Muscle layer of duodenum (tissue), 2 donors: Measurements from ENCODE around the gene TLE7.

ENCODE experiments used
- H3K27ac ChIP-seq: one replicate; pipeline ENCODE4 v1.7.0; 2013; ENCODE audit warnings: mild to moderate bottlenecking, low read length
- H3K27me3 ChIP-seq: one replicate; pipeline ENCODE4 v1.7.0; 2013; ENCODE audit warnings: low read depth, mild to moderate bottlenecking, control low read depth, low read length
- H3K36me3 ChIP-seq, 2 donors: one replicate each; pipeline ENCODE4 v1.7.0; 2013; ENCODE audit warnings: low read length in 2 of 2, control low read depth in 1 of 2, mild to moderate bottlenecking in 1 of 2; ENCODE audit not compliant: insufficient read depth in 2 of 2, control insufficient read depth in 1 of 2
- H3K4me1 ChIP-seq, 2 donors: one replicate each; pipeline ENCODE4 v1.7.0; 2013; ENCODE audit warnings: low read length in 2 of 2, mild to moderate bottlenecking in 2 of 2, control low read depth in 1 of 2, moderate library complexity in 1 of 2; ENCODE audit not compliant: insufficient read depth in 2 of 2, control insufficient read depth in 1 of 2
- H3K4me3 ChIP-seq, 2 donors: one replicate each; pipeline ENCODE4 v1.7.0; 2013; ENCODE audit warnings: low read length in 2 of 2, low read depth in 1 of 2, mild to moderate bottlenecking in 1 of 2
- H3K9me3 ChIP-seq, 2 donors: one replicate each; pipeline ENCODE4 v1.7.0; 2013; ENCODE audit warnings: low read length in 2 of 2, control low read depth in 1 of 2, mild to moderate bottlenecking in 1 of 2; ENCODE audit not compliant: control insufficient read depth in 1 of 2
- donor health status: healthy.

TLE7 gene

DNA sequence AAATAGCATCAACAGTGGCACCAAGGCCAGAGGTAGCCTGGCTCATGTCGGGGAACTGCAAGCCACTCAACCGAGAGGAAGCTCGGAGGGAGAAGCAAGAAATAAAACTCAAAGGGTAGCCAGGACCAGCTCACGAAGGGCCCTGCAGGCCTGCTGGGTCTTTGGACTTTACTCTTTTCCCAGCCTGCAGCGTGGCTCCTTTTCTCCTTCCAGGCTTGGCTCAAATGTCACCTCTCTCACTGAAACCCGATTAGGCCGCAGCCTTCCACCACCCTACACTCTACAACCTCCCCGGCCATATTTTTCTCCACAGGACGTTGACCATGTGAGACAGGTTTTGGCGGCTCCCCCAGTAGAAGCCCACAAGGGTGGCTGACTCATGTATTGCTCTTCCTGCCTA lies 45.3 kb downstream of the TLE7 start:
- Histone ChIP-seq H3K4me3 (no peak overlapping the region), H3K4me1 (no peaks in the 10 kb centered on the region), H3K36me3 (no peaks in the 10 kb centered on the region), H3K27me3 (no peaks in the 10 kb centered on the region), H3K27ac (no peak overlapping the region), H3K9me3 (no peaks in the 10 kb centered on the region)

DNA sequence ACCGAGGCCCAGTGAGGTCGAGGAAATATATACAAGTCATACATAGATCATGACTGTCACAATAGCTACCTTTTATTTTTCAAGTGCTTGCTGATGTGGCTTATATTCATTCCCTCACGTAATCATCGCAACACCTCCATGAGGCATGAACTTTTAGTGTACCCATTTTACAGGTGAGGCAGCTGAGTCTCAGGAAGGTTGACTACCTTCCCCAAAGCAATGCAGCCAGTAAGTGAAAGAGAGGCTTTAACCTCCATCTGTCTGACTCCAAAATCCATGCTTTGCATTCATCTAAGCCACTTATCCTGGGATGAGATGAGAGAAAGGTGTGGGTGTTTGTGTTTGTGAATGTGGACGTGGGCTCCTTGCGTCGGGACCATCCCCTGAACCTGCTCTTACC lies 52.5 kb downstream of the TLE7 start:
- Histone ChIP-seq H3K27ac (no peak overlapping the region), H3K4me3 (no peak overlapping the region), H3K27me3 (no peaks in the 10 kb centered on the region), H3K9me3 (no peaks in the 10 kb centered on the region), H3K36me3 (no peaks in the 10 kb centered on the region), H3K4me1 (peaks cover 0 to 8% of the 10 kb centered on the region in 2 donors)

DNA sequence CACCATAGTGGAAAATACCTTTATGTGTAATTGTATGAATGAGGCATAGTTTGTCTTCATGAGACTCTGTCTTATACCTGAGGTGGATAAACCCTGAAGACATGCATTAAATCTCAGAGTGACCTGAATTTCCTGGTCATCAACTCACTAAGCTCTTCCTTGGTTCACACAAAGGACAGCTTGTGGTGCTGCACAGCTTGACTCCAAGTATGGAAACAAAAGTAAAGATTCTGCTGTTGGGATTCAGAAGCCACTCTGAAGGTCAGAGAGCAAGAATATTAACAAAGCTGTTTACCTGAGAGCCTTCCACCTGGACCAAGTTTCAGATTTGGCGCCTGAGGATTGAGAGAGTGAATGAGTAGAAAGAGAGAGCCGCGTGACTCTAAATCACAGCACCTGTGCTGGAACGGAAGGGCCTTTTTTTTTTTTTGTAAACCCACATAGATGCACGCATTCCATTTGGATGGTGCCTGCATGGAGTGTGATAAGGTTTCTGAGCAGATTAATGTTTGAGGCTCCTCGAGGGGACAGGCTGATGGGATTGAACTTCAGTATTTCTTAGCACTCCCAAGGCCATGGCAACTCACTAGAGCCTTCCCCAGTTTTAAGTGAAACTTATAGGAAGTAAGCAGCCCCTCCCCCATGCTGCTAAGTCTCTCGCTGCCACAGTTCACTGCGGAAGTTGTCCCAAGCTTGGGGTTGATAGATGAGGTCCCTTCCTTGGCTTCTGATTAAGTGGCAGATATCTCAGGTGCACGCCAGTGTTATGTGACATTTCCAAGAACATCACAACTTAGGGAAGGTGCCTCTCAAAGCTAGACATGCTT lies 54.6 kb downstream of the TLE7 start:
- no peaks in the 10 kb centered on the region for H3K27me3 ChIP-seq
- H3K36me3 ChIP-seq = no peaks in the 10 kb centered on the region
- no peaks in the 10 kb centered on the region for H3K9me3 ChIP-seq
- peaks cover 0 to 8% of the 10 kb centered on the region in 2 donors for H3K4me1 ChIP-seq
- H3K4me3 ChIP-seq = no peak overlapping the region
- no peak overlapping the region for H3K27ac ChIP-seq

DNA sequence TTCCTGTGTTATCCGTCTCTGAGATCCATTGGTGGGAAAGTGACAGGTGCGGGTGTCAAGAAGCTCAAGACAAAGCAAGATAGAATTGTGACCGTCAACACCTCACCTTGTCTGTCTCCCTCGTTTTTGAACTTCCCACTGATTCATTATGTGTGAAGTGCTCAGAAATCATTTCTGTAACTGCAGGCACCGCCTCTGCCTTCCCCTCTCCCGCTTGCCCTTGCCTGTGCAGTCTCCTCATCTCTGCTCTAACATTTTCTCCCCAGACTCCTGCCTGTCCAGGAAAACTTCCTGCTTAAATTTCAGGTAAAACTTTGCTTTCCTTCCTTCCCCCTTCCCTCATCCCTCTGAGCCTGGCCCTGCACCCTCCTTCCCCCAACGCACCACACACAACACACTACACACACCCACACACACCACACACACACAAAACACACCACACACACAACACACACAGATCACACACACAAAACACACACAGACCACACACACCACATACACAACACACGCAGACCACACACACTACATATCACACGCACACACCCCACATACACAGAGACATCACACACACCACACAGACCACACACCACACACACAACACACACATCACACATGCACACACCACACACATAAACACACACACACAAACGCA lies 57.7 kb downstream of the TLE7 start:
- H3K9me3 ChIP-seq = no peaks in the 10 kb centered on the region
- H3K27ac ChIP-seq = no peak overlapping the region
- no peaks in the 10 kb centered on the region for H3K27me3 ChIP-seq
- H3K36me3 ChIP-seq = no peaks in the 10 kb centered on the region
- peaks cover 0 to 8% of the 10 kb centered on the region in 2 donors for H3K4me1 ChIP-seq
- H3K4me3 ChIP-seq = no peak overlapping the region

DNA sequence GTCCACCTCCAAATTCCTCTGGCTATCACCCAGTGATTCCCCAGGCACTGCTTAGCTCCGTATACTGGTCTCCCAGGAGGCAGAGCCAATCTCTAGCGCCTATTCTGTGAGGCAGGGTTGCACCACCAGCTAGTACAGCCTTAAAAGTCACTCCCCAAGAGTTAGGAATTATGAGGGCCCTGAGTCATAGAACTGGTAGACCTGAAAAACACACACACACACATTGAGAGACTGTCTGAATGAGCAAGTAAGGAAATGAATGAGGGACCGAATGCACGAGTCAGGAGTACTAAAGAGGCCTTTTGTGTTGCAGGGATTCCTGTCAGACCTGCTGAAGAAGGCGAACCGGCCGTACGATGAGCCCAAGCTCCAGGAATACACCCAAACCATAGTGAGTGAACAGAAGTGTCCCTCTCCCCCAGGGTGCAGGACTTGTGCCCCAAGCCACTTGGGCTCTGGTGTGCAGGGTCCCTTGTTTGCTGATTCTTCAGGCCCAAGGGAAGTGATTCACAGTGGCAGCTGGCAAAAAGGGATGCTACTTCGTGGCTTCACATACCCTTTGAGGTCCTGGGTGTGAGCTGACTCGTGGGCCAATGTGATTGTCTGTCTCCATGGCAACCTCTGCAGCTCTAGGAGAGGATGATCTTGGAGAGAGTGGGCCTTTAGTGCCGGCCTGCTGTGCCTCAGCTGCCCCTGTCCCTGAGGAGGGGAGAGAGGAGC lies 58.6 kb downstream of the TLE7 start:
- Histone ChIP-seq H3K36me3 (no peaks in the 10 kb centered on the region), H3K27me3 (no peaks in the 10 kb centered on the region), H3K27ac (no peak overlapping the region), H3K4me3 (no peak overlapping the region), H3K9me3 (no peaks in the 10 kb centered on the region), H3K4me1 (peaks cover 0 to 8% of the 10 kb centered on the region in 2 donors)

DNA sequence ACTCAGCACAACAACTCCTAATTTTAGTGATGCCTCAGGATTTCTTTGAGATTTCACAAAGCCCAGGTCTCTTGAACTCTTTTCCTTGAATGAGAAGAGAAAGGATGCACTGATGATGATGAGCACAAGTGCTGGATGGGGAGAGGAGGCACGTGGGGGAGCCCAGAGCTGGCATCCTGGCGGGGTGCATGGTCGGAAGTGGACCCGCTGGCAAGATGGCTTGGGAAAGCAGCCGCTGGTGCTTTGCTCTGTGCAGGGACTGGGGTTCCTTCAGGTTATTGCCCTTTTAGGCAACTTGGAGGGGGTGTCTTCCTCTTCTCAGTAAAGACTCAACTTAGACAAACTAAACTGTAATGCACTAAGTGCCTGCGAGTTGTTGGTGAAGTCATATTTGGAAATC lies 61.0 kb downstream of the TLE7 start:
- no peaks in the 10 kb centered on the region for H3K36me3 ChIP-seq
- no peaks in the 10 kb centered on the region for H3K27me3 ChIP-seq
- no peaks in the 10 kb centered on the region for H3K4me1 ChIP-seq
- no peak overlapping the region for H3K27ac ChIP-seq
- H3K4me3 ChIP-seq = no peak overlapping the region
- H3K9me3 ChIP-seq = no peaks in the 10 kb centered on the region
